Smooth muscle cell of the brain vasculature (primary cell): ENCODE results near the gene BTAF1.

Experiments
- DNase-seq: peaks from one replicate; pipeline ENCODE4 v3.0.0-alpha.2; 2012; ENCODE audit warnings: low read depth, low spot score

Gene BTAF1

GRCh38 chr10:91908337-91909116 is 15.0 kb upstream of the BTAF1 start:
- no peak for DNase-seq

GRCh38 chr10:91909117-91909677 is 14.4 kb upstream of the BTAF1 start, which contains the start of gene FGFBP3:
Gene FGFBP3, minus strand, starts transcription at chr10:91909486. Its CDS starts 517 bp downstream, at chr10:91908969.
- no peak for DNase-seq

- no peak for DNase-seq
Observed at GRCh38 chr10:91910467-91910866, 13.1 kb upstream of the BTAF1 start.

- DNase-seq, result no peak
Observed at GRCh38 chr10:91919651-91920050, 3.9 kb upstream of the BTAF1 start.

- DNase-seq, result no peak
Observed at GRCh38 chr10:91924212-91925021, 847 bp downstream of the BTAF1 start.

GRCh38 chr10:91925022-91925320 is 1.4 kb downstream of the BTAF1 start:
- no peak for DNase-seq

- no peak for DNase-seq
Observed at GRCh38 chr10:91930939-91931338, 7.4 kb downstream of the BTAF1 start.

- DNase-seq, result no peak
Observed at GRCh38 chr10:91931526-91932190, 8.1 kb downstream of the BTAF1 start.

GRCh38 chr10:91932737-91933136 is 9.2 kb downstream of the BTAF1 start:
- no peak for DNase-seq

GRCh38 chr10:91935886-91936285 is 12.3 kb downstream of the BTAF1 start:
- DNase-seq, result no peak

GRCh38 chr10:91939653-91940052 is 16.1 kb downstream of the BTAF1 start:
- DNase-seq, result no peak

- no peak for DNase-seq
Observed at GRCh38 chr10:91941426-91941825, 17.9 kb downstream of the BTAF1 start.

- DNase-seq, result no peak
Observed at GRCh38 chr10:91944880-91945630, 21.5 kb downstream of the BTAF1 start.

GRCh38 chr10:91953600-91954160 is 30.1 kb downstream of the BTAF1 start:
- no peak for DNase-seq

- DNase-seq, result no peak
Observed at GRCh38 chr10:91955114-91955513, 31.5 kb downstream of the BTAF1 start.

GRCh38 chr10:91957091-91957490 is 33.5 kb downstream of the BTAF1 start:
- DNase-seq, result no peak

- no peak for DNase-seq
Observed at GRCh38 chr10:91969297-91969696, 45.7 kb downstream of the BTAF1 start.

GRCh38 chr10:91974960-91975359 is 51.4 kb downstream of the BTAF1 start:
- DNase-seq, result no peak

GRCh38 chr10:91975438-91975837 is 51.9 kb downstream of the BTAF1 start:
- DNase-seq, result no peak

GRCh38 chr10:91976317-91977051 is 52.9 kb downstream of the BTAF1 start:
- no peak for DNase-seq
